Panc1 (cell line): ENCODE measurements around the gene SLC2A6. TPM values are rescaled to one million over a fixed set of nuclear protein-coding genes. Genes with fewer than 3 reads are reported as not detected.

ENCODE experiments used
- ATAC-seq: fragments of 200-7000 bp; cut with Tn5 transposase; 2 replicates; pipeline ENCODE4 v1.9.1; 2020; ENCODE audit warnings: mild to moderate bottlenecking, moderate library complexity
- BruUV-seq: library from RNA; stranded (reverse); fragments of 400-500 nt; replicated peaks from 2 replicates; lab custom pipeline; 2021; lab: Mats Ljungman, UMichigan
- CTCF ChIA-PET: fragments of 300-600 bp; sonication (Branson Sonifier 250); formaldehyde crosslinking; loops from one replicate; lab custom pipeline; 2022; ENCODE audit warnings: antibody characterized with exemption; lab: Charles Lee
- POLR2A ChIA-PET: fragments of 300-600 bp; sonication (Branson Sonifier 250); formaldehyde crosslinking; loops from one replicate; lab custom pipeline; 2022; ENCODE audit warnings: antibody characterized with exemption; lab: Charles Lee
- DNase-seq: peaks from one replicate; pipeline ENCODE4 v3.0.0-alpha.2; 2010; ENCODE audit warnings: low read depth, low spot score
- H3K27ac ChIP-seq: 2 replicates; pipeline ENCODE4 v1.5.1; 2011; ENCODE audit warnings: mild to moderate bottlenecking, low read length, inconsistent platforms
- H3K27me3 ChIP-seq: fragments of 200-500 bp; sonication (Bioruptor generic); 2 replicates; pipeline ENCODE4 v1.6.0; 2014; ENCODE audit warnings: low read length, inconsistent platforms; ENCODE audit not compliant: control insufficient read depth, insufficient read depth
- H3K36me3 ChIP-seq: fragments of 200-500 bp; sonication (Bioruptor generic); 2 replicates; pipeline ENCODE4 v1.5.1; 2014; ENCODE audit warnings: inconsistent platforms, mild to moderate bottlenecking, low read length, moderate library complexity; ENCODE audit not compliant: control insufficient read depth, insufficient read depth
- H3K4me1 ChIP-seq: 2 replicates; pipeline ENCODE4 v1.5.1; 2011; ENCODE audit warnings: inconsistent platforms, mild to moderate bottlenecking, low read length, moderate library complexity; ENCODE audit not compliant: control insufficient read depth, insufficient read depth
- H3K4me3 ChIP-seq, 2 experiments: 2 replicates each; pipeline ENCODE4 v1.5.1; 2011 to 2012; ENCODE audit warnings: low read depth in 2 of 2, low read length in 2 of 2, mild to moderate bottlenecking in 2 of 2, inconsistent platforms in 1 of 2, moderate library complexity in 1 of 2
- H3K9me3 ChIP-seq: fragments of 200-500 bp; sonication (Bioruptor generic); 2 replicates; pipeline ENCODE4 v1.5.1; 2014; ENCODE audit warnings: low read depth, mild to moderate bottlenecking, inconsistent platforms, low read length, moderate library complexity; ENCODE audit not compliant: control insufficient read depth, insufficient read depth
- CTCF ChIP-seq: fragments of 450-650 bp; IDR thresholded peaks from 2 replicates; pipeline ENCODE4 v1.5.1; 2017; ENCODE audit warnings: mild to moderate bottlenecking
- POLR2AphosphoS5 ChIP-seq: IDR thresholded peaks from 2 replicates; pipeline ENCODE4 v1.6.1; 2012; ENCODE audit warnings: mild to moderate bottlenecking, low read depth, low read length, moderate library complexity
- REST ChIP-seq, 2 experiments: IDR thresholded peaks; 2 replicates each; pipeline ENCODE4 v1.6.1; 2011 to 2012; ENCODE audit warnings: low read depth in 2 of 2, control low read depth in 1 of 2, low read length in 1 of 2, mild to moderate bottlenecking in 1 of 2, moderate library complexity in 1 of 2; ENCODE audit not compliant: insufficient read depth in 1 of 2
- SIN3A ChIP-seq: IDR thresholded peaks from 2 replicates; pipeline ENCODE4 v1.6.1; 2012; ENCODE audit warnings: low read depth, mild to moderate bottlenecking, low read length, moderate library complexity, borderline replicate concordance; ENCODE audit not compliant: insufficient read depth
- TCF7L2 ChIP-seq: IDR thresholded peaks from 2 replicates; pipeline ENCODE4 v1.6.1; 2011; ENCODE audit warnings: mild to moderate bottlenecking, low read depth, low read length, inconsistent platforms
- in situ Hi-C: cut with HindIII; loops from 2 replicates; pipeline ENCODE4 v1.10.0; 2016; ENCODE audit warnings: low sequenced_read_pairs, low pct_unique_long_range_greater_than_20kb
- intact Hi-C: fragments of 100-400 bp; cut with micrococcal nuclease; formaldehyde crosslinking; loops from one replicate; pipeline ENCODE4 v1.10.0; 2022; ENCODE audit not compliant: unreplicated experiment
- total RNA-seq: library from RNA; stranded (reverse); gene quantifications from one replicate; pipeline ENCODE4 v1.2.1, GENCODE V29; 2021; ENCODE audit not compliant: unreplicated experiment

Gene SLC2A6
- total RNA-seq, 1 experiment from 2014 or later = 48.2 TPM

DNA sequence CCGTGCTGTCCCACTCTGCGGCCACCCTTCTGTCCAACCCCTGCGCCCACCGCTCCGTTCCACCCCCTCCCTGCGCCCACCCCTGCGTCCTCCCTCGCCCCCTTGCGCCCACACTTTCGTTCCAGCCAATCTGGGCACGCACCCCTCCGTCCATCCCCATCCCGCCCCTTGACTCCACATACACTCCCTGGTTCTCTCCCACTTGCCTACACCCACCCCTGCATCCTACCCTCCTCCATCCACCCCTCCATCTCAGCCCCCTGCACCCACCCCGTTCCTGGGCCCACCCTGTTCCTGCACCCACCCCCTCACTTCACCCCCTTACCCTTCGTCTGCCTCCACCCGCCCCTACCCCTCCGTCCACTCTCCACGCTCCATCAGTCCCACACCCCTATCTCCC, 49.7 kb downstream of the SLC2A6 start:
- no peak overlapping the region for H3K27ac ChIP-seq
- no peaks in the 10 kb centered on the region for H3K36me3 ChIP-seq
- peaks cover 6% of the 10 kb centered on the region; the same call in 1 of the 2 replicates for H3K4me1 ChIP-seq
- intact Hi-C loops = no loop called here
- H3K4me3 ChIP-seq = peak overlapping the region; percentile 8 to 28; a peak in 2 of 4 replicates
- DNase-seq (no peak), ATAC-seq (peak; percentile 17; the same call in 1 of the 2 replicates)
- BruUV-seq = no TSS peak
- in situ Hi-C loops = no loop called here
- POLR2A ChIA-PET = interaction anchor here (0.7 kb wide), 1 partner anchor 19 kb away, joined by 7 read pairs; no protein-coding TSS in a partner anchor
- CTCF ChIA-PET = no interaction called here
- H3K27me3 ChIP-seq = no peaks in the 10 kb centered on the region
- TF ChIP-seq CTCF (no peak), SIN3A (no peak), TCF7L2 (no peak), REST (IDR thresholded peaks at IDR 0.05; ENCODE audit: insufficient read depth in 1 of 2, low read depth in 2 of 2, low read length in 1 of 2) (no peak), POLR2AphosphoS5 (no peak)
- no peaks in the 10 kb centered on the region for H3K9me3 ChIP-seq

DNA sequence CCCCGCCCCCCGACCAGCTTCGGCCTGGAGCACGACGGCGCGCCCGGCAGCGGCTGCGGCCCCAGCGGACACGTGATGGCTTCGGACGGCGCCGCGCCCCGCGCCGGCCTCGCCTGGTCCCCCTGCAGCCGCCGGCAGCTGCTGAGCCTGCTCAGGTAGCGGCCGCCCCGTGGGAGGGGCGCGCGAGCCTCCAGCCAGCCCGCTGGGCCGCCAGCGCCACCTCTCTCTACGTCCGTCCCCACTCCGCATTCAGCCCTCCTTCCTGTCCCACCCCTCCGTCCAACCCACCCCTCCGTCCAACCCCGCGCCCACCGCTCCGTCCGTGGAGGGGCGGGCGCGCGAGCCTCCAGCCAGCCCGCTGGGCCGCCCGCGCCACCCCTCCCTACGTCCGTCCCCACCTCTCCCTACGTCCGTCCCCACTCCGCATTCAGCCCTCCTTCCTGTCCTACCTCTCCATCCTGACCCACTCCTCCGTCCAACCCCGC, 50.2 kb downstream of the SLC2A6 start:
- BruUV-seq = no TSS peak
- H3K27me3 ChIP-seq = no peaks in the 10 kb centered on the region
- DNase-seq (no peak), ATAC-seq (peak; percentile 80)
- in situ Hi-C loops = no loop called here
- no peaks in the 10 kb centered on the region for H3K9me3 ChIP-seq
- ChIA-PET CTCF (no interaction called here), POLR2A (interaction anchor here (0.7 kb wide), 1 partner anchor 19 kb away, joined by 7 read pairs; no protein-coding TSS in a partner anchor)
- no peak overlapping the region for H3K27ac ChIP-seq
- no peaks in the 10 kb centered on the region for H3K36me3 ChIP-seq
- H3K4me3 ChIP-seq = peak overlapping the region; percentile 28 to 34
- TF ChIP-seq SIN3A = no peak
- no peak for TF ChIP-seq CTCF
- no peak for TF ChIP-seq TCF7L2
- TF ChIP-seq REST (IDR thresholded peaks at IDR 0.05; ENCODE audit: insufficient read depth in 1 of 2, low read depth in 2 of 2, low read length in 1 of 2) = no peak
- TF ChIP-seq POLR2AphosphoS5 = no peak
- intact Hi-C loops = no loop called here
- H3K4me1 ChIP-seq = peaks cover 6% of the 10 kb centered on the region; the same call in 1 of the 2 replicates
